Keratinocyte (primary cell): ENCODE results near the gene SH3RF2. TPM values are rescaled to one million over a fixed set of nuclear protein-coding genes. Genes with fewer than 3 reads are reported as not detected.

ENCODE experiments used
- DNase-seq: peaks from one replicate; pipeline ENCODE4 v3.0.0-alpha.2; 2011; ENCODE audit warnings: low read depth, missing footprints, low spot score
- FAIRE-seq: peaks from 2 replicates; lab custom pipeline; 2011; peaks lifted over from hg19 to GRCh38; lab: Jason Lieb, UNC
- H2AFZ ChIP-seq: 2 replicates; pipeline ENCODE4 v1.6.0; 2012; ENCODE audit warnings: low read length, control low read depth, inconsistent platforms; ENCODE audit not compliant: control insufficient read depth
- H3K27ac ChIP-seq: 2 replicates; pipeline ENCODE4 v1.5.1; 2011; ENCODE audit warnings: low read length; ENCODE audit not compliant: control insufficient read depth, insufficient read depth
- H3K27me3 ChIP-seq: 3 replicates; pipeline ENCODE4 v1.6.0; 2011; ENCODE audit warnings: low read length; ENCODE audit not compliant: control insufficient read depth, insufficient read depth; ENCODE audit errors: extremely low read depth
- H3K36me3 ChIP-seq, 2 experiments: 2 replicates in 1 of 2; 3 replicates in 1 of 2; pipeline ENCODE4 v1.5.1; 2011; ENCODE audit warnings: low read length in 2 of 2, mild to moderate bottlenecking in 1 of 2; ENCODE audit not compliant: control insufficient read depth in 2 of 2, insufficient read depth in 2 of 2; ENCODE audit errors: extremely low read depth in 1 of 2
- H3K4me1 ChIP-seq: 3 replicates; pipeline ENCODE4 v1.5.1; 2011; ENCODE audit warnings: low read length; ENCODE audit not compliant: control insufficient read depth, insufficient read depth; ENCODE audit errors: extremely low read depth
- H3K4me2 ChIP-seq: 3 replicates; pipeline ENCODE4 v1.6.0; 2011; ENCODE audit warnings: low read depth, low read length; ENCODE audit not compliant: control insufficient read depth, insufficient read depth; ENCODE audit errors: extremely low read depth
- H3K4me3 ChIP-seq, 3 experiments: fragments of 200-600 bp in 1 of 3; sonication (generic) in 1 of 3; 2 replicates in 2 of 3; 3 replicates in 1 of 3; pipeline ENCODE4 v1.5.1; 2011 to 2016; ENCODE audit warnings: low read length in 3 of 3, mild to moderate bottlenecking in 3 of 3, control low read depth in 2 of 3, inconsistent platforms in 1 of 3, low read depth in 1 of 3, mixed read lengths in 1 of 3, mixed run types in 1 of 3, moderate library complexity in 1 of 3; ENCODE audit not compliant: control insufficient read depth in 2 of 3, insufficient read depth in 2 of 3; ENCODE audit errors: extremely low read depth in 1 of 3
- H3K79me2 ChIP-seq: 2 replicates; pipeline ENCODE4 v1.6.0; 2012; ENCODE audit warnings: low read length; ENCODE audit not compliant: control insufficient read depth, insufficient read depth
- H3K9ac ChIP-seq: 3 replicates; pipeline ENCODE4 v1.6.0; 2011; ENCODE audit warnings: low read length; ENCODE audit not compliant: control insufficient read depth, insufficient read depth; ENCODE audit errors: extremely low read depth
- H3K9me1 ChIP-seq: 3 replicates; pipeline ENCODE4 v1.6.0; 2011; ENCODE audit warnings: low read length; ENCODE audit not compliant: control insufficient read depth, insufficient read depth; ENCODE audit errors: extremely low read depth
- H3K9me3 ChIP-seq: 2 replicates; pipeline ENCODE4 v1.5.1; 2012; ENCODE audit warnings: low read depth, low read length; ENCODE audit not compliant: control insufficient read depth
- H4K20me1 ChIP-seq: 3 replicates; pipeline ENCODE4 v1.6.0; 2011; ENCODE audit warnings: low read length; ENCODE audit not compliant: control insufficient read depth, insufficient read depth; ENCODE audit errors: extremely low read depth
- EZH2 ChIP-seq: IDR thresholded peaks from one replicate; pipeline ENCODE4 v1.6.1; 2012; ENCODE audit warnings: inconsistent platforms, mild to moderate bottlenecking, low read length, moderate library complexity
- dilution Hi-C: fragments of 300-500 bp; cut with MboI; formaldehyde crosslinking; loops from one replicate; pipeline ENCODE4 v1.7.0; 2020; ENCODE audit warnings: low sequenced_read_pairs; ENCODE audit not compliant: extremely low pct_ligation_motif_present
- polyA plus RNA-seq, 5 experiments: library from polyadenylated mRNA; depleted of rRNA in 3 of 5; stranded (reverse) in 3 of 5; stranded (forward) in 1 of 5; unstranded in 1 of 5; fragments of >200 nt; gene quantifications; 1 replicate in 1 of 5; 2 replicates in 3 of 5; 3 replicates in 1 of 5; pipeline versions ENCODE4 v1.2.1 to v1.2.3, GENCODE V29; 2011 to 2012; ENCODE audit warnings: missing spikeins in 2 of 5, low read depth in 1 of 5, low replicate concordance in 1 of 5
- TF ChIP-seq, protein P1 (sequence below), 3 experiments: IDR thresholded peaks in 1 of 3; conservative IDR thresholded peaks in 1 of 3; optimal IDR thresholded peaks in 1 of 3; 2 replicates in 2 of 3; 3 replicates in 1 of 3; pipeline versions ENCODE3 to v1.5.1; 2011; ENCODE audit warnings: low read length in 3 of 3, mild to moderate bottlenecking in 3 of 3, moderate library complexity in 2 of 3, control low read depth in 1 of 3, inconsistent platforms in 1 of 3; ENCODE audit not compliant: insufficient read depth in 2 of 3; ENCODE audit errors: extremely low read depth in 1 of 3

Gene SH3RF2
- polyA plus RNA-seq, 1 donor (not counting 4 experiments of a cell fraction or from before 2014, with no cell fraction given): 43.7 TPM

DNA sequence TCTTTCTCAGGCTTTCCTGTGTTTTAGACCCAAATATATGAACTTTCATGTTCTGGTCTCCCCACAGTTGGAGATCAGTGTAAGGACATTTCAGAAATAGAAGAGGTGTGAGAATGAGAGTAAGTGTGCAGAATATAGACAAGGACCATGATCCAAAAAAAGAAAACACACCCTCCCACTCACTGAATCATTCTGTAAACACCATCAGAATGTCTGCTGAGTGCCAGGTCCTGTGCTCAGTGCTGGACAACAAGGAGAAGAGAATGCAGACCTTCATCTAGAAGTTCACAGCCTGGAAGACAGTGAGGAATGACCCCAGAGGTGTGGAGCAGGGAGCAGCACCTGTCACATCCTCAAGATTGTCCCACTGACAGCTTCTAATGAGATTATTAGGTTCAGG lies 19.1 kb upstream of the SH3RF2 start:
- Histone ChIP-seq H3K27ac (no peak overlapping the region), H2AFZ (no peak overlapping the region), H3K4me2 (no peak overlapping the region), H3K9me3 (no peaks in the 10 kb centered on the region), H3K4me3 (no peak overlapping the region), H3K4me1 (peaks cover 22% of the 10 kb centered on the region), H3K27me3 (no peaks in the 10 kb centered on the region), H3K36me3 (no peaks in the 10 kb centered on the region), H3K79me2 (no peaks in the 10 kb centered on the region), H3K9me1 (no peaks in the 10 kb centered on the region), H3K9ac (no peak overlapping the region), H4K20me1 (no peaks in the 10 kb centered on the region)
- DNase-seq (no peak), FAIRE-seq (no peak)
- TF ChIP-seq EZH2: no peak
- TF ChIP-seq, protein P1, sequence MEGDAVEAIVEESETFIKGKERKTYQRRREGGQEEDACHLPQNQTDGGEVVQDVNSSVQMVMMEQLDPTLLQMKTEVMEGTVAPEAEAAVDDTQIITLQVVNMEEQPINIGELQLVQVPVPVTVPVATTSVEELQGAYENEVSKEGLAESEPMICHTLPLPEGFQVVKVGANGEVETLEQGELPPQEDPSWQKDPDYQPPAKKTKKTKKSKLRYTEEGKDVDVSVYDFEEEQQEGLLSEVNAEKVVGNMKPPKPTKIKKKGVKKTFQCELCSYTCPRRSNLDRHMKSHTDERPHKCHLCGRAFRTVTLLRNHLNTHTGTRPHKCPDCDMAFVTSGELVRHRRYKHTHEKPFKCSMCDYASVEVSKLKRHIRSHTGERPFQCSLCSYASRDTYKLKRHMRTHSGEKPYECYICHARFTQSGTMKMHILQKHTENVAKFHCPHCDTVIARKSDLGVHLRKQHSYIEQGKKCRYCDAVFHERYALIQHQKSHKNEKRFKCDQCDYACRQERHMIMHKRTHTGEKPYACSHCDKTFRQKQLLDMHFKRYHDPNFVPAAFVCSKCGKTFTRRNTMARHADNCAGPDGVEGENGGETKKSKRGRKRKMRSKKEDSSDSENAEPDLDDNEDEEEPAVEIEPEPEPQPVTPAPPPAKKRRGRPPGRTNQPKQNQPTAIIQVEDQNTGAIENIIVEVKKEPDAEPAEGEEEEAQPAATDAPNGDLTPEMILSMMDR (optimal IDR thresholded peaks at IDR 0.05 in 1 of 3, IDR thresholded peaks at IDR 0.05 in 1 of 3, conservative IDR thresholded peaks at IDR 0.05 in 1 of 3; ENCODE audit: extremely low read depth in 1 of 3, insufficient read depth in 2 of 3, low read length in 3 of 3): no peak
- dilution Hi-C loops: no loop called here

DNA sequence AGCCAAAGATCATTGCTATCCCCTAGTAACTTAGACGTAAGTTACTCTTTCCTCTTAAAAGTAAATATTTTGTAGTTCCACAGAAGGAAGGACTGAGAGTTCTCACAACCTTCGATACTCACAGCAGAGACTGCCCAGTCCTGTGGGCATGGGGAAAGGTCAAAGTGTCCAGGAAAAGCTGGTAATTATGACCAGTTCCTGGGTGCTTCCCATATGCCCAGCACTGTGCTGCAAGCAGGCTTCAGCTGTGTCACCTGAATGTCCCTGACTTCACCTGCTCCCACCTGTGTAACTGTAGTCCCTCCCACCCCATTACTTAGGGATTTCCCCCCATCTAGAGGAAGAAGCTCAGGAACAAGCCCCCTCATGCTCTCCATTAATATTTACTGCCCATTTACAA lies 18.0 kb upstream of the SH3RF2 start:
- H3K4me3 ChIP-seq: no peak overlapping the region
- no peaks in the 10 kb centered on the region for H3K9me1 ChIP-seq
- no peaks in the 10 kb centered on the region for H3K27me3 ChIP-seq
- no peak for DNase-seq
- FAIRE-seq: no peak
- H4K20me1 ChIP-seq: no peaks in the 10 kb centered on the region
- no peak overlapping the region for H2AFZ ChIP-seq
- no peak overlapping the region for H3K27ac ChIP-seq
- H3K4me1 ChIP-seq: peaks cover 28% of the 10 kb centered on the region
- no peak overlapping the region for H3K9ac ChIP-seq
- H3K79me2 ChIP-seq: no peaks in the 10 kb centered on the region
- no peak for TF ChIP-seq EZH2
- TF ChIP-seq, protein P1 (optimal IDR thresholded peaks at IDR 0.05 in 1 of 3, IDR thresholded peaks at IDR 0.05 in 1 of 3, conservative IDR thresholded peaks at IDR 0.05 in 1 of 3; ENCODE audit: extremely low read depth in 1 of 3, insufficient read depth in 2 of 3, low read length in 3 of 3): no peak
- dilution Hi-C loops: no loop called here
- no peaks in the 10 kb centered on the region for H3K9me3 ChIP-seq
- H3K4me2 ChIP-seq: no peak overlapping the region
- H3K36me3 ChIP-seq: no peaks in the 10 kb centered on the region
